ENCODE data around the gene ASIC2. TPM values are rescaled to one million over a fixed set of nuclear protein-coding genes. Genes with fewer than 3 reads are reported as not detected.

Gene ASIC2
- total and polyA plus RNA-seq, 7 donors: under 0.01 to 0.60 (median 0.19) TPM; not detected in 3

GRCh38 chr17:33200587-33200986, 92.5 kb downstream of the ASIC2 start:
- no peak for DNase-seq
- Histone ChIP-seq H3K27me3 (no peaks in the 10 kb centered on the region), H3K36me3 (no peaks in the 10 kb centered on the region), H3K4me3 (no peak overlapping the region), H3K27ac (no peak overlapping the region), H3K9me3 (no peaks in the 10 kb centered on the region), H3K4me1 (no peaks in the 10 kb centered on the region)
- intact Hi-C loops (cut with DNase I): no loop called here
- TF ChIP-seq CTCF (IDR thresholded peaks at IDR 0.05) (no peak), POLR2A (IDR thresholded peaks at IDR 0.05) (no peak), POLR2AphosphoS5 (IDR thresholded peaks at IDR 0.05) (no peak), EP300 (IDR thresholded peaks at IDR 0.05) (no peak)
- WGBS, 2 donors: 41 to 73% methylated on average over 1 of the region's 1 CpG

GRCh38 chr17:33199571-33200510, 93.3 kb downstream of the ASIC2 start:
- H3K27me3 ChIP-seq: no peaks in the 10 kb centered on the region
- intact Hi-C loops (cut with DNase I): no loop called here
- H3K9me3 ChIP-seq: no peaks in the 10 kb centered on the region
- no peaks in the 10 kb centered on the region for H3K36me3 ChIP-seq
- H3K4me1 ChIP-seq: no peaks in the 10 kb centered on the region
- no peak for DNase-seq
- TF ChIP-seq POLR2AphosphoS5 (IDR thresholded peaks at IDR 0.05) (no peak), CTCF (IDR thresholded peaks at IDR 0.05) (no peak), EP300 (IDR thresholded peaks at IDR 0.05) (no peak), POLR2A (IDR thresholded peaks at IDR 0.05) (no peak)
- H3K4me3 ChIP-seq: no peak overlapping the region
- H3K27ac ChIP-seq: no peak overlapping the region
- 25 to 69% methylated on average over 12 of the region's 12 CpGs for WGBS, 2 donors

GRCh38 chr17:33198954-33199353, 94.1 kb downstream of the ASIC2 start:
- no peak for DNase-seq
- H3K27me3 ChIP-seq: no peaks in the 10 kb centered on the region
- WGBS, 2 donors: 29 to 65% methylated on average over 5 of the region's 5 CpGs
- intact Hi-C loops (cut with DNase I): no loop called here
- H3K36me3 ChIP-seq: no peaks in the 10 kb centered on the region
- TF ChIP-seq POLR2A (IDR thresholded peaks at IDR 0.05) (no peak), CTCF (IDR thresholded peaks at IDR 0.05) (no peak), POLR2AphosphoS5 (IDR thresholded peaks at IDR 0.05) (no peak), EP300 (IDR thresholded peaks at IDR 0.05) (no peak)
- no peak overlapping the region for H3K4me3 ChIP-seq
- no peaks in the 10 kb centered on the region for H3K9me3 ChIP-seq
- H3K4me1 ChIP-seq: no peaks in the 10 kb centered on the region
- no peak overlapping the region for H3K27ac ChIP-seq

- TF ChIP-seq POLR2A (IDR thresholded peaks at IDR 0.05): no peak
- no peaks in the 10 kb centered on the region for H3K27me3 ChIP-seq
- no peak overlapping the region for H3K27ac ChIP-seq
- no peaks in the 10 kb centered on the region for H3K36me3 ChIP-seq
- no peak overlapping the region for H3K4me3 ChIP-seq
- no peak for DNase-seq
- WGBS, 2 donors: 87 to 90% methylated on average over 2 of the region's 2 CpGs
- no peaks in the 10 kb centered on the region for H3K9me3 ChIP-seq
- intact Hi-C loops (cut with DNase I): no loop called here
- no peaks in the 10 kb centered on the region for H3K4me1 ChIP-seq
Measured at GRCh38 chr17:33197342-33197741, 95.8 kb downstream of the ASIC2 start.

- Histone ChIP-seq H3K9me3 (no peaks in the 10 kb centered on the region), H3K27ac (no peak overlapping the region), H3K4me3 (no peak overlapping the region), H3K27me3 (no peaks in the 10 kb centered on the region), H3K36me3 (no peaks in the 10 kb centered on the region), H3K4me1 (no peaks in the 10 kb centered on the region)
- intact Hi-C loops (cut with DNase I): no loop called here
- 66 to 91% methylated on average over 2 of the region's 2 CpGs for WGBS, 2 donors
- TF ChIP-seq POLR2A (IDR thresholded peaks at IDR 0.05) (no peak), CTCF (IDR thresholded peaks at IDR 0.05) (no peak), POLR2AphosphoS5 (IDR thresholded peaks at IDR 0.05) (no peak)
- no peak for DNase-seq
Measured at GRCh38 chr17:33196883-33197282, 96.2 kb downstream of the ASIC2 start.

All from sigmoid colon (tissue), 7 donors.